Trophoblast cell (in vitro differentiated cells and primary cell): ENCODE data around the gene PAM16.
"Not testable (repeated sequence)": the region's sequence is repeated elsewhere in the genome, so short reads cannot be mapped to it uniquely, and the experiment has no call there.

Experiments
- DNase-seq, 2 donors: peaks; one replicate each; pipeline ENCODE4 v3.0.0-alpha.2; 2016
- H2AFZ ChIP-seq: 2 replicates; pipeline ENCODE4 v1.6.1; 2013; ENCODE audit warnings: low read length, moderate library complexity, mild to moderate bottlenecking; ENCODE audit not compliant: insufficient read depth, poor library complexity
- H2AK5ac ChIP-seq: 2 replicates; pipeline ENCODE4 v1.6.1; 2013; ENCODE audit warnings: mild to moderate bottlenecking, low read length
- H2BK120ac ChIP-seq: 2 replicates; pipeline ENCODE4 v1.6.1; 2013; ENCODE audit warnings: low read length, mild to moderate bottlenecking, moderate library complexity; ENCODE audit not compliant: insufficient read depth, poor library complexity
- H2BK12ac ChIP-seq: 2 replicates; pipeline ENCODE4 v1.6.1; 2013; ENCODE audit warnings: mild to moderate bottlenecking, low read length, moderate library complexity
- H2BK5ac ChIP-seq: 2 replicates; pipeline ENCODE4 v1.6.1; 2013; ENCODE audit warnings: low read length, low read depth, moderate library complexity, mild to moderate bottlenecking; ENCODE audit not compliant: poor library complexity
- H3K14ac ChIP-seq: 2 replicates; pipeline ENCODE4 v1.6.1; 2013; ENCODE audit warnings: mild to moderate bottlenecking, low read length
- H3K18ac ChIP-seq: 2 replicates; pipeline ENCODE4 v1.6.1; 2013; ENCODE audit warnings: mild to moderate bottlenecking, low read length
- H3K23ac ChIP-seq: 2 replicates; pipeline ENCODE4 v1.6.1; 2013; ENCODE audit warnings: low read length
- H3K27ac ChIP-seq: 2 replicates; pipeline ENCODE4 v1.5.1; 2013; ENCODE audit warnings: low read depth, mild to moderate bottlenecking, inconsistent platforms, low read length, moderate library complexity
- H3K27me3 ChIP-seq: 2 replicates; pipeline ENCODE4 v1.6.1; 2013; ENCODE audit warnings: inconsistent platforms, mild to moderate bottlenecking, low read length, moderate library complexity; ENCODE audit not compliant: insufficient read depth
- H3K36me3 ChIP-seq, 2 experiments: 1 replicate in 1 of 2; 2 replicates in 1 of 2; pipeline ENCODE4 v1.6.1; 2013; ENCODE audit warnings: low read length in 2 of 2, mild to moderate bottlenecking in 2 of 2, moderate library complexity in 1 of 2; ENCODE audit not compliant: insufficient read depth in 2 of 2, control insufficient read depth in 1 of 2
- H3K4ac ChIP-seq: 2 replicates; pipeline ENCODE4 v1.6.1; 2013; ENCODE audit warnings: low read depth, mild to moderate bottlenecking, low read length, moderate library complexity
- H3K4me1 ChIP-seq, 2 experiments: 1 replicate in 1 of 2; 2 replicates in 1 of 2; pipeline ENCODE4 v1.6.1; 2013; ENCODE audit warnings: low read length in 2 of 2, mild to moderate bottlenecking in 2 of 2, moderate library complexity in 1 of 2; ENCODE audit not compliant: insufficient read depth in 2 of 2, control insufficient read depth in 1 of 2
- H3K4me2 ChIP-seq: 2 replicates; pipeline ENCODE4 v1.6.1; 2013; ENCODE audit warnings: inconsistent platforms, mild to moderate bottlenecking, low read length, moderate library complexity
- H3K4me3 ChIP-seq: 2 replicates; pipeline ENCODE4 v1.5.1; 2013; ENCODE audit warnings: mild to moderate bottlenecking, low read depth, low read length, inconsistent platforms
- H3K79me1 ChIP-seq: one replicate; pipeline ENCODE4 v1.6.1; 2013; ENCODE audit warnings: low read length
- H3K79me2 ChIP-seq: 2 replicates; pipeline ENCODE4 v1.6.1; 2013; ENCODE audit warnings: low read length, mild to moderate bottlenecking; ENCODE audit not compliant: control insufficient read depth, insufficient read depth, poor library complexity
- H3K9ac ChIP-seq: 2 replicates; pipeline ENCODE4 v1.6.1; 2013; ENCODE audit warnings: mild to moderate bottlenecking, low read length
- H3K9me3 ChIP-seq: 2 replicates; pipeline ENCODE4 v1.6.1; 2013; ENCODE audit warnings: low read depth, mild to moderate bottlenecking, control low read depth, inconsistent platforms, low read length; ENCODE audit not compliant: insufficient read depth
- H4K12ac ChIP-seq: 2 replicates; pipeline ENCODE4 v1.6.1; 2013; ENCODE audit warnings: low read depth, mild to moderate bottlenecking, low read length, moderate library complexity
- H4K8ac ChIP-seq: 2 replicates; pipeline ENCODE4 v1.6.1; 2013; ENCODE audit warnings: low read depth, mild to moderate bottlenecking, low read length, moderate library complexity
- H4K91ac ChIP-seq: one replicate; pipeline ENCODE4 v1.6.1; 2013; ENCODE audit warnings: low read depth, mild to moderate bottlenecking, low read length, moderate library complexity
- WGBS: extraction: QIAGEN DNeasy Blood & Tissue Kit; methylation state at CpG from one replicate; pipeline ENCODE4 v1.1.7; 2013; ENCODE audit warnings: missing lambda C conversion rate; ENCODE audit not compliant: insufficient read length, insufficient coverage; ENCODE audit errors: extremely low coverage; 5-methylcytosine and 5-hydroxymethylcytosine counted together

Gene PAM16

DNA sequence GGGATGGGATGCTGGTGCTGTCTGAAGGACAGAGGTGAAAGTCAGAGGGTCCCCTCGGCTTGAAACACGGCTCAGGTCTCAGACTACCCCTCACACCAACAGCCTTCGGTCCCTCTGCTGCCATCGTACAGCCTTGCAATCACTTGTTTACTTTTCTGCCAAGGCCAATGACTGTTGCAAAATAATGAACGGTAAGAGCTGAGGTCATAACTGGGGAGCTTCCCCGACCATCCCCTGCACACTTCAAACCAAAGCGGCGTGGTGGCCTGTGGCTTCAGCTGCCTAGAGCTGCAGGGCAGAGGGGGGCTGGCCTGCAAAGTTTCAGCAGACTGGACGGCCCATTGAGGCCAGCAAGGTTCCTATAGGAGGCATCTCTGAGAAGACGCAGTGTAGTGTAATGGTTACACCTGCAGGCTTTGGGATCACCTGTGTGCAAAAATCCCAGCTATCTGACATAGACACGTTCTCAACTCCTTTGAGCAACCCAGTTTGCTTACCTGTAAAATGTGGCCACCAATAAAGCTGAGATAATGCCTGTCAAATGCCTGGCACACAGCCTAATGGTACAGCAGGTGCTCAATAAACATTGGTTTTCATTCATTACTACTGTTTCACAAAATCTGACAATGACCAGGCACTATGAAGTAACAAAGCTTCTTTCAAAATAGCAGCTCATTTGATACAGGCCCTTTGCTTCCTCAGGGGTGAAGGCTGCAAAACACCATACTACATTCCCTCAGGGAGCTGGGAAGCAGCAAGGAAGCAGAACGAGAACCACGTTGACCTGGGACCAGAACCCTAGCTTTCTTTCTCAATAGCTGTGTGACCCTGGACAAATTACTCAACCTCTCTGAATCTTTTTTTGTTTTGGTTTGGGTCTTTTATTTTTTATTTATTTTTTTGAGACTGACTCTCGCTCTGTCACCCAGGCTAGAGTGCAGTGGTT, 5.0 kb downstream of the PAM16 start:
- H3K79me1 ChIP-seq, result peaks cover 4% of the 10 kb centered on the region
- no peak overlapping the region for H3K14ac ChIP-seq
- no peaks in the 10 kb centered on the region for H3K27me3 ChIP-seq
- H3K79me2 ChIP-seq, result peaks cover 9% of the 10 kb centered on the region
- no peak overlapping the region for H4K8ac ChIP-seq
- H4K12ac ChIP-seq, result no peak overlapping the region
- peaks cover 2% of the 10 kb centered on the region for H3K9me3 ChIP-seq
- no peak overlapping the region for H3K18ac ChIP-seq
- DNase-seq, result no peak
- no peak overlapping the region for H2BK120ac ChIP-seq
- no peak overlapping the region for H3K27ac ChIP-seq
- H3K4ac ChIP-seq, result no peak overlapping the region
- WGBS, result no CpG with 5 or more reads among the region's 14 CpGs
- H3K4me2 ChIP-seq, result no peak overlapping the region
- H2AFZ ChIP-seq, result no peak overlapping the region
- H3K23ac ChIP-seq, result no peak overlapping the region
- no peak overlapping the region for H2BK5ac ChIP-seq
- no peak overlapping the region for H3K4me3 ChIP-seq
- no peak overlapping the region for H4K91ac ChIP-seq
- no peak overlapping the region for H3K9ac ChIP-seq
- peaks cover 14 to 18% of the 10 kb centered on the region in 2 experiments for H3K36me3 ChIP-seq
- H3K4me1 ChIP-seq, result peaks cover 0 to 4% of the 10 kb centered on the region in 2 experiments
- no peak overlapping the region for H2BK12ac ChIP-seq
- H2AK5ac ChIP-seq, result no peak overlapping the region

DNA sequence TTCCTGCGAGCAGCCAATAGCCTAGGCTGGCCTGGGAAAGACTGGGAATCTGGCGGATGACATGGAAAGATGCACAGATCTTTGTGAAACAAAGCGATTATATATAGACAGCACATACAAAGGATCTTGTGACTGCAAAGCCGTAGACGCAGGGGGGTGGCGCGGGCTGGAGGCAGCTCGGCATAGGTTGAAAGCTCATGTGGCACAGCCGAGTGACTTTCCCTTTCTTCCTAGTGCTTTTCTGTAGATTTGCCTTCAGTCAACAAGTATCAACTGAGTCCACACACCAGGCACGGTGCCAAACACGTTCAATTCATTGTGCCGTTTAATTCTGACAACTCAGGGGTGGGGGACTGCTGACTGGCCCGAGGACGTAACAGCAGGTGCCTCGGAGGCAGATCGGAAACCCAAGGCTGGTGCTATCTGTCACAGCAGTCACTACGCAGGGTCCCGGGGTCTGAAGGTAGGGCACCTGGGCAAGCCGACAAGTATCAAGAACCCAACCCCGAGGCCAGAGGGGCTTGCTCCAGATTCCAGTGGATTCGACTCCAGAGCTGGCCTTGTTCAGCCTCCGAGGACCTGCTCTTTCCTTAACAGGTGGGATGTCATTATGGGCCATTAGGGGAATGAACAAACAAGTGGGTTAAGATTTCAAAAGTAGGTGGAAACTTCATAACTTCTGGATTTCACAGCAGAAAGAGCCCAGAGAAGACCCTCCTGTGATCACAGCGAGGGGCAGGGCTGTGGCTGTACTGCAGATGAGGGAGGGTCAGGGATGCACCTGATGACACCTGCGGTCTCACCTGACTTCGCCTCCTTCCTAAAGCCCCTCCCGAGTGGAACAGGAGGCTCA, 5.9 kb downstream of the PAM16 start:
- Histone ChIP-seq H3K4me1 (no peaks in the 10 kb centered on the region), H2BK120ac (no peak overlapping the region), H3K4ac (no peak overlapping the region), H3K36me3 (peaks cover 22 to 27% of the 10 kb centered on the region in 2 experiments), H2BK12ac (no peak overlapping the region), H3K27ac (no peak overlapping the region), H2AFZ (no peak overlapping the region), H3K4me3 (no peak overlapping the region), H4K12ac (no peak overlapping the region), H4K91ac (no peak overlapping the region), H3K79me1 (no peaks in the 10 kb centered on the region), H3K14ac (no peak overlapping the region), H4K8ac (no peak overlapping the region), H3K4me2 (no peak overlapping the region), H3K23ac (no peak overlapping the region), H3K79me2 (peaks cover 3% of the 10 kb centered on the region), H3K9me3 (peaks cover 2% of the 10 kb centered on the region), H3K18ac (no peak overlapping the region), H2AK5ac (no peak overlapping the region), H3K27me3 (no peaks in the 10 kb centered on the region), H3K9ac (no peak overlapping the region), H2BK5ac (no peak overlapping the region)
- peak in 1 of 2 donors; percentile 30 for DNase-seq
- WGBS, result no CpG with 5 or more reads among the region's 26 CpGs

DNA sequence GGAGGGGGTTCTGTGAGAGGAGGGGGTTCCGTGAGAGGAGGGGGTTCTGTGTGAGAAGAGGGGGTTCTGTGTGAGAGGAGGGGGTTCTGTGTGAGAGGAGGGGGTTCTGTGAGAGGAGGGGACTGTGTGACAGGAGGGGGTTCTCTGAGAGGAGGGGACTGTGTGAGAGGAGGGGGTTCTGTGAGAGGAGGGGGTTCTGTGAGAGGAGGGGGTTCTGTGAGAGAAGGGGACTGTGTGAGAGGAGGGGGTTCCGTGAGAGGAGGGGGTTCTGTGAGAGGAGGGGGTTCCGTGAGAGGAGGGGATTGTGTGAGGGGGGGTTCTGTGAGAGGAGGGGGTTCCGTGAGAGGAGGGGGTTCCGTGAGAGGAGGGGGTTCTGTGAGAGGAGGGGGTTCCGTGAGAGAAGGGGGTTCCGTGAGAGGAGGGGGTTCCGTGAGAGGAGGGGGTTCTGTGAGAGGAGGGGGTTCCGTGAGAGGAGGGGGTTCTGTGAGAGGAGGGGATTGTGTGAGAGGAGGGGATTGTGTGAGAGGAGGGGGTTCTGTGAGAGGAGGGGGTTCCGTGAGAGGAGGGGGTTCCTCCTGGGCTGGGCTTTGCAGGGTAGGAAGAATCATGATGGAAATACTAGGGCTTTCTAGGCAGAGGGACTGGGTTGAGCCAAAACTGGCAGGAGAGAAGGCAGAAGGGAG, 6.7 kb downstream of the PAM16 start:
- not testable (repeated sequence) for H3K9ac ChIP-seq, H4K91ac ChIP-seq, H3K27me3 ChIP-seq, H3K79me1 ChIP-seq, H4K12ac ChIP-seq, H3K4me1 ChIP-seq, H2AFZ ChIP-seq, DNase-seq, H2BK12ac ChIP-seq, H3K14ac ChIP-seq, H3K4me3 ChIP-seq, H2AK5ac ChIP-seq, H4K8ac ChIP-seq, H3K9me3 ChIP-seq, H3K27ac ChIP-seq, H3K4ac ChIP-seq, H2BK5ac ChIP-seq, H3K18ac ChIP-seq, H3K4me2 ChIP-seq, H3K23ac ChIP-seq, H2BK120ac ChIP-seq, H3K79me2 ChIP-seq
- H3K36me3 ChIP-seq, result peaks cover 29 to 34% of the 10 kb centered on the region in 2 experiments
- 80% methylated on average over 1 of the region's 10 CpGs for WGBS
